H1 (cell line): Measurements from ENCODE around the gene EMID1. TPM values are rescaled to one million over a fixed set of nuclear protein-coding genes. Genes with fewer than 3 reads are reported as not detected.

Source experiments
- CHD7 ChIP-seq: fragments of 300-600 bp; sonication (generic); IDR thresholded peaks from 2 replicates; pipeline ENCODE4 v1.7.1; 2012; ENCODE audit warnings: low read length, moderate library complexity, mild to moderate bottlenecking, inconsistent platforms; ENCODE audit not compliant: insufficient replicate concordance
- polyA plus RNA-seq, 7 experiments: library from polyadenylated mRNA; depleted of rRNA in 3 of 7; stranded (reverse) in 5 of 7; unstranded in 2 of 7; fragments of >200 nt in 5 of 7; fragments of 200-250 nt in 2 of 7; gene quantifications; 1 replicate in 5 of 7; 2 replicates in 1 of 7; 4 replicates in 1 of 7; pipeline versions ENCODE4 v1.2.1 to v1.2.3, GENCODE V29; 2011 to 2013; ENCODE audit warnings: missing spikeins in 2 of 7, mixed read lengths in 2 of 7
- total RNA-seq: library from RNA; stranded (reverse); fragmentation: NEBNext Ultra II Directional; extraction: Animal tissue kit (Norgen Biotek cat#: 25700); gene quantifications from 2 replicates; pipeline ENCODE4 v1.2.1, GENCODE V29; 2021

Gene EMID1
- total and polyA plus RNA-seq, 2 of the 8 experiments (the other 6 are each of a cell fraction or from before 2014, with no cell fraction given): 3.9 to 7.4 TPM

- no peak for TF ChIP-seq CHD7
- TF ChIP-seq, all 59 proteins: peak for 4
These were observed 40.1 kb downstream of the EMID1 start (continued) for GRCh38 chr22:29245626-29246385.
